K562 (cell line): Measurements from ENCODE around the gene C5orf24. TPM values are rescaled to one million over a fixed set of nuclear protein-coding genes. Genes with fewer than 3 reads are reported as not detected.

Source experiments
- CC2D1A ChIP-seq: fragments of 450-650 bp; IDR thresholded peaks from 2 replicates; pipeline ENCODE4 v1.6.1; 2017; ENCODE audit warnings: mild to moderate bottlenecking
- ELF2 ChIP-seq: fragments of 250-450 bp; sonication (Bioruptor Pico); IDR thresholded peaks from 2 replicates; pipeline ENCODE4 v1.5.0; 2021; ENCODE audit warnings: mild to moderate bottlenecking
- GATAD2B ChIP-seq: fragments of 450-650 bp; IDR thresholded peaks from 2 replicates; pipeline ENCODE4 v1.6.1; 2017; ENCODE audit warnings: mild to moderate bottlenecking, borderline replicate concordance
- MEF2A ChIP-seq: IDR thresholded peaks from 2 replicates; pipeline ENCODE4 v1.6.1; 2011; ENCODE audit warnings: low read depth, mild to moderate bottlenecking, low read length, moderate library complexity; ENCODE audit not compliant: control insufficient read depth
- NFIC ChIP-seq: fragments of 450-650 bp; IDR thresholded peaks from 2 replicates; pipeline ENCODE4 v1.6.1; 2017; ENCODE audit warnings: mild to moderate bottlenecking, inconsistent platforms
- RBM17 ChIP-seq: fragments of 200-400 bp; formaldehyde crosslinking; IDR thresholded peaks from 2 replicates; pipeline ENCODE4 v1.6.1; 2017; ENCODE audit warnings: low read depth, mild to moderate bottlenecking, low read length, borderline replicate concordance
- SAFB ChIP-seq: fragments of 200-400 bp; formaldehyde crosslinking; IDR thresholded peaks from 2 replicates; pipeline ENCODE4 v1.6.1; 2017; ENCODE audit warnings: low read depth, low read length, borderline replicate concordance
- SMAD1 ChIP-seq: fragments of 150-350 bp; IDR thresholded peaks from 2 replicates; pipeline ENCODE4 v1.6.1; 2014; ENCODE audit warnings: low read length, low read depth; ENCODE audit not compliant: partially characterized antibody
- SMAD2 ChIP-seq: fragments of 150-350 bp; IDR thresholded peaks from 2 replicates; pipeline ENCODE4 v1.6.1; 2014; ENCODE audit warnings: low read depth, mild to moderate bottlenecking, low read length
- SRSF7 ChIP-seq: fragments of 200-400 bp; formaldehyde crosslinking; optimal IDR thresholded peaks from 2 replicates; pipeline ENCODE3; 2017; ENCODE audit warnings: mild to moderate bottlenecking, low read depth, low read length
- TGIF2 ChIP-seq: sonication (generic); formaldehyde crosslinking; IDR thresholded peaks from 2 replicates; pipeline ENCODE4 v1.8.1; 2022; ENCODE audit warnings: mild to moderate bottlenecking, missing genetic modification reagents, moderate library complexity
- ZKSCAN3 ChIP-seq: fragments of 250-450 bp; sonication (Bioruptor Pico); IDR thresholded peaks from 2 replicates; pipeline ENCODE4 v1.4.0; 2020
- ZNF584 ChIP-seq: fragments of 200-800 bp; sonication (Bioruptor generic); IDR thresholded peaks from 2 replicates; pipeline ENCODE4 v1.6.1; 2016; ENCODE audit warnings: low read depth, mild to moderate bottlenecking, missing genetic modification characterization, missing compliant biosample characterization
- ZNF586 ChIP-seq: fragments of 450-650 bp; formaldehyde crosslinking; conservative IDR thresholded peaks from 2 replicates; pipeline ENCODE4 v1.4.0; 2020; ENCODE audit warnings: mild to moderate bottlenecking, moderate library complexity
- ZNF764 ChIP-seq: fragments of 250-450 bp; sonication (Bioruptor Pico); IDR thresholded peaks from 2 replicates; pipeline ENCODE4 v1.4.0; 2020; ENCODE audit warnings: low read depth, mild to moderate bottlenecking, moderate library complexity
- polyA plus RNA-seq, 8 experiments: library from polyadenylated mRNA; depleted of rRNA in 4 of 8; stranded (reverse) in 5 of 8; unstranded in 3 of 8; fragments of >200 nt; fragmentation: Nextera tagmentation in 2 of 8; fragmentation: Illumina TruSeq in 1 of 8; extraction: Ambion mirVana in 2 of 8; extraction: Trizol in 1 of 8; gene quantifications; 2 replicates each; pipeline versions ENCODE4 v1.2.1 to v1.2.3, GENCODE V29; 2011 to 2014; ENCODE audit warnings: inconsistent platforms in 1 of 8, missing spikeins in 1 of 8
- total RNA-seq, 7 experiments: library from RNA; depleted of rRNA in 6 of 7; stranded (reverse); fragments of >200 nt in 6 of 7; fragmentation: Illumina TruSeq in 2 of 7; extraction: Trizol in 2 of 7; gene quantifications; 2 replicates each; pipeline versions ENCODE4 v1.2.1 to v1.2.3, GENCODE V29; 2011 to 2021; ENCODE audit warnings: low replicate concordance in 1 of 7
- TF ChIP-seq, protein P1 (sequence below): fragments of 450-650 bp; IDR thresholded peaks from 2 replicates; pipeline ENCODE4 v1.6.1; 2016; ENCODE audit warnings: mild to moderate bottlenecking
- TF ChIP-seq, protein P2 (sequence below): IDR thresholded peaks from 3 replicates; pipeline ENCODE4 v1.6.1; 2011; ENCODE audit warnings: borderline replicate concordance, mild to moderate bottlenecking; ENCODE audit not compliant: insufficient read length, insufficient read depth
- TF ChIP-seq, protein P3 (sequence below): fragments of 450-650 bp; conservative IDR thresholded peaks from 2 replicates; pipeline ENCODE4 v1.6.1; 2016; ENCODE audit warnings: missing genetic modification characterization, low read depth, mild to moderate bottlenecking, control low read depth, missing compliant biosample characterization
- TF ChIP-seq, protein P4 (sequence below): IDR thresholded peaks from 2 replicates; pipeline ENCODE4 v1.6.1; 2016; ENCODE audit warnings: missing genetic modification characterization, missing compliant biosample characterization
- TF ChIP-seq, protein P5 (sequence below): sonication (generic); formaldehyde crosslinking; IDR thresholded peaks from 2 replicates; pipeline ENCODE4 v1.8.1; 2023; ENCODE audit warnings: mild to moderate bottlenecking, missing genetic modification reagents

Gene C5orf24
- total and polyA plus RNA-seq, 9 of the 15 experiments (the other 6 are each of a cell fraction or from before 2014, with no cell fraction given), result 8.9 to 38.6 (median 28.4) TPM

DNA sequence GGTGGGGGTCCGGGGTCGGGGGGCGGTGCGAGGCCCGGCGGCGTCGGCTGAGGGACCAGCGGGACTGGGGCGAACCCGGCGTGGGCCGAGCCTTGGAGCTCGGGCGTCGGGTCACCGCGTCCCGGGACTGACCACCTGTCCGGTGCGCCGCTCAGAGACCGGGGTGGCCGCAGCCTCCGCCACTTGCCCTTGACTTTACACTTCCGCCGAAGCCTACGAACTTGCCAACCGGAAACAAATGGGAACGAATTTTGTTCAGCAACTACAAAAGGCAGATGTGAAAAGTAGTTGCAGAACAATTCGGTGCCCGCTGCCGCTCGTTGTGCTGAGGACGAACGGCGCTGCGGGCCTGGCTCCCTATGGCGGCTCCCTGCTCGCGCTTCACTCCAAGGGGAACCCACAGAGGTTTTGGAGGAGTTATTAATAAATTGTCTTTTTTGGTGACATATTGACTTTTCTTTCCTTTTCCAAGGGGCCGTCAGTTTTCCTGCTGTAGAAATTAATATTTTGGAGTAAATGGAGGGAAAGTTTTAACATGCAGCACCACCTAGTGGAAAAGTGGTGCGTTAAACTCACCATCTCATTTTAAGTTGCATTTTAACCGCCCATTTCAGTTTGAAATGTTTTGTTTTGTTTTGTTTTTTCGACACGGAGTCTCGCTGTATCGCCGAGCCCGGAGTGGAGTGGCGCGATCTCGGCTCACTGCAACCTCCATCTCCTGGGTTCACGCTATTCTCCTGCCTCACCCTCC, 59.7 kb downstream of the C5orf24 start (continued):
- TF ChIP-seq, protein P1, sequence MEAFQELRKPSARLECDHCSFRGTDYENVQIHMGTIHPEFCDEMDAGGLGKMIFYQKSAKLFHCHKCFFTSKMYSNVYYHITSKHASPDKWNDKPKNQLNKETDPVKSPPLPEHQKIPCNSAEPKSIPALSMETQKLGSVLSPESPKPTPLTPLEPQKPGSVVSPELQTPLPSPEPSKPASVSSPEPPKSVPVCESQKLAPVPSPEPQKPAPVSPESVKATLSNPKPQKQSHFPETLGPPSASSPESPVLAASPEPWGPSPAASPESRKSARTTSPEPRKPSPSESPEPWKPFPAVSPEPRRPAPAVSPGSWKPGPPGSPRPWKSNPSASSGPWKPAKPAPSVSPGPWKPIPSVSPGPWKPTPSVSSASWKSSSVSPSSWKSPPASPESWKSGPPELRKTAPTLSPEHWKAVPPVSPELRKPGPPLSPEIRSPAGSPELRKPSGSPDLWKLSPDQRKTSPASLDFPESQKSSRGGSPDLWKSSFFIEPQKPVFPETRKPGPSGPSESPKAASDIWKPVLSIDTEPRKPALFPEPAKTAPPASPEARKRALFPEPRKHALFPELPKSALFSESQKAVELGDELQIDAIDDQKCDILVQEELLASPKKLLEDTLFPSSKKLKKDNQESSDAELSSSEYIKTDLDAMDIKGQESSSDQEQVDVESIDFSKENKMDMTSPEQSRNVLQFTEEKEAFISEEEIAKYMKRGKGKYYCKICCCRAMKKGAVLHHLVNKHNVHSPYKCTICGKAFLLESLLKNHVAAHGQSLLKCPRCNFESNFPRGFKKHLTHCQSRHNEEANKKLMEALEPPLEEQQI, result no peak
- TF ChIP-seq ZNF764 (CRISPR knock-in tag), result no peak
- TF ChIP-seq ZNF584 (CRISPR knock-in tag), result no peak
- TF ChIP-seq, protein P2, sequence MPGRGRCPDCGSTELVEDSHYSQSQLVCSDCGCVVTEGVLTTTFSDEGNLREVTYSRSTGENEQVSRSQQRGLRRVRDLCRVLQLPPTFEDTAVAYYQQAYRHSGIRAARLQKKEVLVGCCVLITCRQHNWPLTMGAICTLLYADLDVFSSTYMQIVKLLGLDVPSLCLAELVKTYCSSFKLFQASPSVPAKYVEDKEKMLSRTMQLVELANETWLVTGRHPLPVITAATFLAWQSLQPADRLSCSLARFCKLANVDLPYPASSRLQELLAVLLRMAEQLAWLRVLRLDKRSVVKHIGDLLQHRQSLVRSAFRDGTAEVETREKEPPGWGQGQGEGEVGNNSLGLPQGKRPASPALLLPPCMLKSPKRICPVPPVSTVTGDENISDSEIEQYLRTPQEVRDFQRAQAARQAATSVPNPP, result no peak
- no peak for TF ChIP-seq SAFB
- TF ChIP-seq CC2D1A, result peak; percentile 83
- no peak for TF ChIP-seq NFIC
- no peak for TF ChIP-seq ELF2
- TF ChIP-seq SMAD1, result no peak
- TF ChIP-seq SRSF7, result no peak
- TF ChIP-seq ZNF586 (CRISPR knock-in tag), result no peak
- TF ChIP-seq RBM17, result no peak
- TF ChIP-seq TGIF2 (CRISPR knock-in tag), result peak; percentile 74; the same call in 1 of the 2 replicates
- TF ChIP-seq, protein P3, sequence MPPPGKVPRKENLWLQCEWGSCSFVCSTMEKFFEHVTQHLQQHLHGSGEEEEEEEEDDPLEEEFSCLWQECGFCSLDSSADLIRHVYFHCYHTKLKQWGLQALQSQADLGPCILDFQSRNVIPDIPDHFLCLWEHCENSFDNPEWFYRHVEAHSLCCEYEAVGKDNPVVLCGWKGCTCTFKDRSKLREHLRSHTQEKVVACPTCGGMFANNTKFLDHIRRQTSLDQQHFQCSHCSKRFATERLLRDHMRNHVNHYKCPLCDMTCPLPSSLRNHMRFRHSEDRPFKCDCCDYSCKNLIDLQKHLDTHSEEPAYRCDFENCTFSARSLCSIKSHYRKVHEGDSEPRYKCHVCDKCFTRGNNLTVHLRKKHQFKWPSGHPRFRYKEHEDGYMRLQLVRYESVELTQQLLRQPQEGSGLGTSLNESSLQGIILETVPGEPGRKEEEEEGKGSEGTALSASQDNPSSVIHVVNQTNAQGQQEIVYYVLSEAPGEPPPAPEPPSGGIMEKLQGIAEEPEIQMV (tag), result no peak
- no peak for TF ChIP-seq SMAD2
- no peak for TF ChIP-seq MEF2A
- TF ChIP-seq GATAD2B, result no peak
- no peak for TF ChIP-seq ZKSCAN3 (CRISPR knock-in tag)
- TF ChIP-seq, protein P4, sequence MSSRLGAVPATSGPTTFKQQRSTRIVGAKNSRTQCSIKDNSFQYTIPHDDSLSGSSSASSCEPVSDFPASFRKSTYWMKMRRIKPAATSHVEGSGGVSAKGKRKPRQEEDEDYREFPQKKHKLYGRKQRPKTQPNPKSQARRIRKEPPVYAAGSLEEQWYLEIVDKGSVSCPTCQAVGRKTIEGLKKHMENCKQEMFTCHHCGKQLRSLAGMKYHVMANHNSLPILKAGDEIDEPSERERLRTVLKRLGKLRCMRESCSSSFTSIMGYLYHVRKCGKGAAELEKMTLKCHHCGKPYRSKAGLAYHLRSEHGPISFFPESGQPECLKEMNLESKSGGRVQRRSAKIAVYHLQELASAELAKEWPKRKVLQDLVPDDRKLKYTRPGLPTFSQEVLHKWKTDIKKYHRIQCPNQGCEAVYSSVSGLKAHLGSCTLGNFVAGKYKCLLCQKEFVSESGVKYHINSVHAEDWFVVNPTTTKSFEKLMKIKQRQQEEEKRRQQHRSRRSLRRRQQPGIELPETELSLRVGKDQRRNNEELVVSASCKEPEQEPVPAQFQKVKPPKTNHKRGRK (tag), result no peak
- TF ChIP-seq, protein P5, sequence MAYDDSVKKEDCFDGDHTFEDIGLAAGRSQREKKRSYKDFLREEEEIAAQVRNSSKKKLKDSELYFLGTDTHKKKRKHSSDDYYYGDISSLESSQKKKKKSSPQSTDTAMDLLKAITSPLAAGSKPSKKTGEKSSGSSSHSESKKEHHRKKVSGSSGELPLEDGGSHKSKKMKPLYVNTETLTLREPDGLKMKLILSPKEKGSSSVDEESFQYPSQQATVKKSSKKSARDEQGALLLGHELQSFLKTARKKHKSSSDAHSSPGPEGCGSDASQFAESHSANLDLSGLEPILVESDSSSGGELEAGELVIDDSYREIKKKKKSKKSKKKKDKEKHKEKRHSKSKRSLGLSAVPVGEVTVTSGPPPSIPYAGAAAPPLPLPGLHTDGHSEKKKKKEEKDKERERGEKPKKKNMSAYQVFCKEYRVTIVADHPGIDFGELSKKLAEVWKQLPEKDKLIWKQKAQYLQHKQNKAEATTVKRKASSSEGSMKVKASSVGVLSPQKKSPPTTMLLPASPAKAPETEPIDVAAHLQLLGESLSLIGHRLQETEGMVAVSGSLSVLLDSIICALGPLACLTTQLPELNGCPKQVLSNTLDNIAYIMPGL (CRISPR knock-in tag), result no peak
